Heart right ventricle (tissue), 16 donors: ENCODE measurements around the gene XRCC2. TPM values are rescaled to one million over a fixed set of nuclear protein-coding genes. Genes with fewer than 3 reads are reported as not detected.
"Not testable (repeated sequence)": the region's sequence is repeated elsewhere in the genome, so short reads cannot be mapped to it uniquely, and the experiment has no call there.

Source experiments
- ATAC-seq, 8 donors: fragments of 200-7000 bp; cut with Tn5 transposase; one replicate each; pipeline ENCODE4 v1.9.1; 2020; ENCODE audit warnings: mild to moderate bottlenecking in 8 of 8, moderate library complexity in 8 of 8, moderate number of reproducible peaks in 1 of 8
- DNase-seq, 2 donors: peaks; one replicate each; pipeline ENCODE4 v3.0.0-alpha.2; 2020
- H3K27ac ChIP-seq, 10 donors: fragments of 200-600 bp; sonication (generic) in 2 of 10; one replicate each; pipeline versions ENCODE4 v1.5.0 to v1.8.0; 2020 to 2022; ENCODE audit warnings: mild to moderate bottlenecking in 3 of 10
- H3K27me3 ChIP-seq, 7 donors: fragments of 200-600 bp; one replicate each; pipeline ENCODE4 v1.8.0; 2021 to 2022; ENCODE audit warnings: mild to moderate bottlenecking in 2 of 7
- H3K36me3 ChIP-seq, 9 donors: fragments of 200-600 bp; sonication (generic) in 1 of 9; one replicate each; pipeline versions ENCODE4 v1.5.0 to v1.8.0; 2020 to 2022; ENCODE audit warnings: mild to moderate bottlenecking in 2 of 9
- H3K4me1 ChIP-seq, 9 donors: fragments of 200-600 bp; sonication (generic) in 1 of 9; one replicate each; pipeline versions ENCODE4 v1.5.0 to v1.8.0; 2020 to 2022; ENCODE audit warnings: mild to moderate bottlenecking in 4 of 9
- H3K4me3 ChIP-seq, 10 donors: fragments of 200-600 bp; sonication (generic) in 2 of 10; one replicate each; pipeline versions ENCODE4 v1.5.0 to v1.8.0; 2020 to 2022; ENCODE audit warnings: mild to moderate bottlenecking in 7 of 10, moderate library complexity in 2 of 10
- H3K9me3 ChIP-seq, 11 donors: fragments of 200-600 bp in 10 of 11; sonication (generic) in 2 of 11; one replicate each; pipeline versions ENCODE4 v1.5.0 to v1.8.0; 2013 to 2022; ENCODE audit warnings: mild to moderate bottlenecking in 2 of 11, control low read depth in 1 of 11, moderate library complexity in 1 of 11
- CTCF ChIP-seq, 9 donors: fragments of 200-600 bp; sonication (generic) in 2 of 9; IDR thresholded peaks; one replicate each; pipeline versions ENCODE4 v1.5.0 to v1.8.0; 2021 to 2022; ENCODE audit warnings: antibody characterized with exemption in 9 of 9, mild to moderate bottlenecking in 5 of 9, moderate library complexity in 1 of 9
- WGBS, 2 donors: extraction: QIAGEN DNeasy Blood & Tissue Kit; methylation state at CpG; one replicate each; pipeline ENCODE4 v1.1.7; 2013; ENCODE audit warnings: inconsistent platforms in 1 of 2; 5-methylcytosine and 5-hydroxymethylcytosine counted together
- intact Hi-C, 10 donors: fragments of 100-400 bp; cut with DNase I; formaldehyde crosslinking; loops; one replicate each; pipeline versions ENCODE4 v1.11.1 to v1.14.2; 2022
- polyA plus RNA-seq, 2 donors: library from polyadenylated mRNA; stranded (reverse); fragments of 200-250 nt; gene quantifications; one replicate each; pipeline ENCODE4 v1.2.3, GENCODE V29; 2013
- total RNA-seq, 10 donors: library from RNA; stranded (reverse); fragmentation: NEBNext Ultra II Directional in 3 of 10; extraction: Animal tissue kit (Norgen Biotek cat#: 25700) in 3 of 10; gene quantifications; one replicate each; pipeline versions ENCODE4 v1.2.1 to v1.2.4, GENCODE V29; 2021 to 2023
- donor health status: Arrhythmogenic right ventricular cardiomyopathy.
- donor health status: ischemic (EF 13 %, LVEDD 7.1; RV severe dilation, severe dysfunction).
- donor health status: healthy with polysubstance abuse.
- donor health status: DM: no; HTN: yes; CAD: no.
- donor health status: DM: no; HTN: no; CAD: no.
- donor health status: ischemic (EF 25% LVEDD 6.9; RV normal size, moderate dysfunction).
- donor health status: ischemic (EF 25% LVEDD 5.7; RV mildly dilated, moderate dysfunction).
- donor health status: healthy.
- donor health status: DM: yes; HTN: yes; CAD: no.
- donor health status: Ischemic cardiomyopathy.
- donor health status: ischemic (EF 35%, LVEDD 5.7; RV mildly dilated, moderate dysfunction).
- donor health status: nonischemic (EF 11% LVEDD 7.7; RV severe dilation, severe dysfunction).
- donor health status: DM: yes; HTN: yes; CAD: no.
- donor health status: PGD.
- donor health status: ischemic (EF 29% LVEDD 5.4; RV normal size, mild dysfunction).
- donor health status: nonischemic (EF 23%, LVEDD 6.1; RV moderate dilation, normal function).

XRCC2 gene
- total and polyA plus RNA-seq, 12 donors = 0.06 to 0.71 (median 0.46) TPM

DNA sequence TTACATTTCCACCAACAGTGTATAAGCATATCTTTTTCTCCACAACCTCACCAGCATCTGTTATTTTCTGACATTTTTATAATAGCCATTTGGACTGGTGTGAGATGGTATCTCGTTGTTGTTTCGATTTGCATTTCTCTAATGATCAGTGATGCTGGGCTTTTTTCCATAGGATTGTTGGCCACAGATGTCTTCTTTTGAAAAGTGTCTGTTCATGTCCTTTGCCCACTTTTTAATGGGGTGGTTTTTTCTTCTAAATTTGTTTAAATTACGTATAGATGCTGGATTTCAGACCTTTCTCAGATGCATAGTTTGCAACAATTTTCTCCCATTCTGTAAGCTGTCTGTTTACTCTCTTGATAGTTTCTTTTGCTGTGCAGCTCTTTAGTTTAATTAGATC, 28.9 kb downstream of the XRCC2 start:
- 98% methylated on average over 3 of the region's 3 CpGs for WGBS, 2 donors
- H3K4me3 ChIP-seq = no peak overlapping the region
- no peak for DNase-seq

GRCh38 chr7:152646579-152646978, 29.4 kb downstream of the XRCC2 start:
- intact Hi-C loops = not testable (repeated sequence)
- 98% methylated on average over 11 of the region's 11 CpGs for WGBS, 2 donors

More for the DNA sequence above, 28.9 kb downstream of the XRCC2 start:
- no peak overlapping the region for H3K27ac ChIP-seq
- intact Hi-C loops = no loop called here
- no peaks in the 10 kb centered on the region for H3K27me3 ChIP-seq
- peaks cover 0 to 6% (median 0%) of the 10 kb centered on the region in 11 donors for H3K9me3 ChIP-seq
- no peaks in the 10 kb centered on the region for H3K4me1 ChIP-seq
- no peak for TF ChIP-seq CTCF (IDR thresholded peaks at IDR 0.05)
- no peaks in the 10 kb centered on the region for H3K36me3 ChIP-seq
- no peak for ATAC-seq

GRCh38 chr7:152643979-152644559, 31.9 kb downstream of the XRCC2 start:
- Histone ChIP-seq H3K4me1 (no peaks in the 10 kb centered on the region), H3K27me3 (no peaks in the 10 kb centered on the region), H3K27ac (no peak overlapping the region), H3K36me3 (no peaks in the 10 kb centered on the region), H3K4me3 (no peak overlapping the region), H3K9me3 (peaks cover 0 to 6% (median 0%) of the 10 kb centered on the region in 11 donors)
- 92 to 93% methylated on average over 9 of the region's 9 CpGs for WGBS, 2 donors
- no peak for ATAC-seq
- TF ChIP-seq CTCF (IDR thresholded peaks at IDR 0.05) = no peak
- intact Hi-C loops = no loop called here
- no peak for DNase-seq

More at GRCh38 chr7:152646579-152646978, 29.4 kb downstream of the XRCC2 start:
- H3K9me3 ChIP-seq, H3K4me1 ChIP-seq, H3K4me3 ChIP-seq, DNase-seq, H3K36me3 ChIP-seq, H3K27ac ChIP-seq, ATAC-seq, H3K27me3 ChIP-seq: not testable (repeated sequence)

GRCh38 chr7:152641384-152641783, 34.6 kb downstream of the XRCC2 start:
- H3K27me3 ChIP-seq = no peaks in the 10 kb centered on the region
- no peaks in the 10 kb centered on the region for H3K9me3 ChIP-seq
- ATAC-seq (no peak), DNase-seq (no peak)
- intact Hi-C loops = no loop called here
- H3K4me3 ChIP-seq = no peak overlapping the region
- no peaks in the 10 kb centered on the region for H3K36me3 ChIP-seq
- no peak overlapping the region for H3K27ac ChIP-seq
- H3K4me1 ChIP-seq = no peaks in the 10 kb centered on the region
- TF ChIP-seq CTCF (IDR thresholded peaks at IDR 0.05) = no peak
- whole genome bisulfite sequencing, 2 donors = 93 to 94% methylated on average over 6 of the region's 6 CpGs

DNA sequence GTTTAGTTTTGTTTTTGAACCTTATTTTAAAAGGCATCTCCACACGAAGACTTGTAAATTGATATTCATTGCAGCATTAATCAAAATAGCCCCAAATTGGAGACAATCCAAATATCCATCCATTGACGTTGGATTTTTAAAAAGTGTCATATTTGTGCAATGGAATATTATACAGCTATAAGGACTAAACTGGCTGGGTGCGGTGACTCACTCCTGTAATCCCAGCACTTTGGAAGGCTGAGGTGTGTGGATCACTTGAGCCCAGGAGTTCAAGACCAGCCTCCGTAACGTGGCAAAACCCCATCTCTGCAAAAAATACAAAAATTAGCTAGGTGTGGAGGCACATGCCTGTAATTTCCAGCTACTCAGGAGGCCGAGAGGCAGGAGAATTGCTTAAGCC, 35.1 kb downstream of the XRCC2 start:
- ATAC-seq = no peak
- Histone ChIP-seq H3K4me1 (no peaks in the 10 kb centered on the region), H3K4me3 (no peak overlapping the region), H3K27me3 (no peaks in the 10 kb centered on the region), H3K27ac (no peak overlapping the region), H3K36me3 (no peaks in the 10 kb centered on the region), H3K9me3 (no peaks in the 10 kb centered on the region)
- WGBS, 2 donors = 84 to 88% methylated on average over 6 of the region's 6 CpGs
- intact Hi-C loops = no loop called here
- DNase-seq = no peak
- TF ChIP-seq CTCF (IDR thresholded peaks at IDR 0.05) = no peak
